NB4 (cell line): ENCODE measurements around the gene SLC45A1.

Experiments used
- POLR2A ChIP-seq: IDR thresholded peaks from 2 replicates; pipeline ENCODE4 v1.6.1; 2011; ENCODE audit warnings: mild to moderate bottlenecking; ENCODE audit not compliant: insufficient read length; ENCODE audit errors: extremely low read depth
- TF ChIP-seq, protein P1 (sequence below): IDR thresholded peaks from one replicate; pipeline ENCODE4 v1.5.1; 2012; ENCODE audit warnings: low read depth, low read length
- TF ChIP-seq, protein P2 (sequence below): IDR thresholded peaks from 2 replicates; pipeline ENCODE4 v1.6.1; 2011; ENCODE audit warnings: low read depth, low read length

DNA sequence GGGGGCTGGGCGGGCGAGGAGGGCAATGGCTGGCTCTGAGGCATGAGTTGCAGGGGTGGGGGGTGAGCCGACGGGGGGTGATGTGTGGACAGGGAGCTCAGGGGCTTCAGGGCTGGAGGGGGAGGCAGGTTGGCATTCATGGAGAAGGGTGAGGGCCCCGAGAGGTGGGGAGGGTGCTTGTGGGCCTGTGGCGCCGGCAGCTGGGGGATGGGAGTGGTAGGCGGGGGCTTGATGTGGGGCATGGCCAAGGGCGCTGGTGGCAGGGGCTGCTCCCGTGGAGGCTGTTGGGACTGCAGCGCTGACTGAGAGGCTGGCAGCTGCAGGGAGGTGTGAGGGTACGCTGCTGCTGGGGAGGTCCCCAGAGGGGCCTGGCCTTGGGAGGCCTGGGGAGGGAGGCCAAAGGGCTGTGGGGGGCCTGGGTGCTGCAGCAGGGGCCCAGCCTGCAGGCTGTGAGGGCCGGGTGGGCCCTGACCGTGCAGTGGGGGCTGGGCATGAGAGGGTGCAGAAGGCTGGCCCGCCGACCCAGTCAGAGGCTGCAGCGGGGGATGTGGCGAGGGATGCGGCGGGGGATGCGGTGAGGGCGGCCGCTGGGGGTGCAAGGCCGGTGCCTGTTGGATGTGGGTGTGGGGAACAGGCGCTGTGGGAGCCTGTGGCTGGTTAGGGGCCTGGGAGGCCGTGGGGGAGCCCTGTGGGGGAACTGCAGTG lies 42.7 kb downstream of the SLC45A1 start:
- TF ChIP-seq, protein P1, sequence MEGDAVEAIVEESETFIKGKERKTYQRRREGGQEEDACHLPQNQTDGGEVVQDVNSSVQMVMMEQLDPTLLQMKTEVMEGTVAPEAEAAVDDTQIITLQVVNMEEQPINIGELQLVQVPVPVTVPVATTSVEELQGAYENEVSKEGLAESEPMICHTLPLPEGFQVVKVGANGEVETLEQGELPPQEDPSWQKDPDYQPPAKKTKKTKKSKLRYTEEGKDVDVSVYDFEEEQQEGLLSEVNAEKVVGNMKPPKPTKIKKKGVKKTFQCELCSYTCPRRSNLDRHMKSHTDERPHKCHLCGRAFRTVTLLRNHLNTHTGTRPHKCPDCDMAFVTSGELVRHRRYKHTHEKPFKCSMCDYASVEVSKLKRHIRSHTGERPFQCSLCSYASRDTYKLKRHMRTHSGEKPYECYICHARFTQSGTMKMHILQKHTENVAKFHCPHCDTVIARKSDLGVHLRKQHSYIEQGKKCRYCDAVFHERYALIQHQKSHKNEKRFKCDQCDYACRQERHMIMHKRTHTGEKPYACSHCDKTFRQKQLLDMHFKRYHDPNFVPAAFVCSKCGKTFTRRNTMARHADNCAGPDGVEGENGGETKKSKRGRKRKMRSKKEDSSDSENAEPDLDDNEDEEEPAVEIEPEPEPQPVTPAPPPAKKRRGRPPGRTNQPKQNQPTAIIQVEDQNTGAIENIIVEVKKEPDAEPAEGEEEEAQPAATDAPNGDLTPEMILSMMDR, result no peak
- TF ChIP-seq, protein P2, sequence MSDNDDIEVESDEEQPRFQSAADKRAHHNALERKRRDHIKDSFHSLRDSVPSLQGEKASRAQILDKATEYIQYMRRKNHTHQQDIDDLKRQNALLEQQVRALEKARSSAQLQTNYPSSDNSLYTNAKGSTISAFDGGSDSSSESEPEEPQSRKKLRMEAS, result no peak
- no peak for TF ChIP-seq POLR2A
